Mammary epithelial cell (primary cell): Measurements from ENCODE around the gene FBXL7.

Experiments
- EZH2 ChIP-seq: IDR thresholded peaks from 2 replicates; pipeline ENCODE4 v1.6.1; 2012; ENCODE audit warnings: low read length, inconsistent platforms, borderline replicate concordance
- TF ChIP-seq, protein P1 (sequence below), 2 donors: IDR thresholded peaks in 1 of 2; conservative IDR thresholded peaks in 1 of 2; 2 replicates each; pipeline ENCODE4 v1.5.1; 2011 to 2012; ENCODE audit warnings: inconsistent platforms in 2 of 2, low read length in 2 of 2, mild to moderate bottlenecking in 2 of 2, control low read depth in 1 of 2, low read depth in 1 of 2; ENCODE audit not compliant: insufficient read depth in 1 of 2; ENCODE audit errors: extremely low read depth in 1 of 2

DNA sequence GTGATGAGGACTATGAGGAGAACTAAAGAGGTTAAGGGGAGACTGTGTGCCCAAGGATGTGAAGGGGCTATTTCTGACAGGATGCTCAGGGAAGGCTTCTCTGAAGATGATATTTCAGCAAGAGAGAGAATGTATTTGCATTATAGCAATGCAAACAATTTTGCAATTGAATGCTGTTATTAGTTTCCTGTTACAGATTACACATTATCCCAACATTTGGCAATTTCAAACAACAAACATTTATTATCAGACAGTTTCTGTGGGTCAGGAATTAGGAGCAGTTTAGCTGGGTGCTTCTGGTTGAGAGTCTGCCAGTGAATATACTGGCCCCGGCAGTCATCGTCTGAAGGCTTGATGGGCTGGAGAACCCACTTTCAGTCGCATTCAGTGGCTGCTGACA, 451.6 kb downstream of the FBXL7 start:
- TF ChIP-seq EZH2: no peak
- TF ChIP-seq, protein P1, sequence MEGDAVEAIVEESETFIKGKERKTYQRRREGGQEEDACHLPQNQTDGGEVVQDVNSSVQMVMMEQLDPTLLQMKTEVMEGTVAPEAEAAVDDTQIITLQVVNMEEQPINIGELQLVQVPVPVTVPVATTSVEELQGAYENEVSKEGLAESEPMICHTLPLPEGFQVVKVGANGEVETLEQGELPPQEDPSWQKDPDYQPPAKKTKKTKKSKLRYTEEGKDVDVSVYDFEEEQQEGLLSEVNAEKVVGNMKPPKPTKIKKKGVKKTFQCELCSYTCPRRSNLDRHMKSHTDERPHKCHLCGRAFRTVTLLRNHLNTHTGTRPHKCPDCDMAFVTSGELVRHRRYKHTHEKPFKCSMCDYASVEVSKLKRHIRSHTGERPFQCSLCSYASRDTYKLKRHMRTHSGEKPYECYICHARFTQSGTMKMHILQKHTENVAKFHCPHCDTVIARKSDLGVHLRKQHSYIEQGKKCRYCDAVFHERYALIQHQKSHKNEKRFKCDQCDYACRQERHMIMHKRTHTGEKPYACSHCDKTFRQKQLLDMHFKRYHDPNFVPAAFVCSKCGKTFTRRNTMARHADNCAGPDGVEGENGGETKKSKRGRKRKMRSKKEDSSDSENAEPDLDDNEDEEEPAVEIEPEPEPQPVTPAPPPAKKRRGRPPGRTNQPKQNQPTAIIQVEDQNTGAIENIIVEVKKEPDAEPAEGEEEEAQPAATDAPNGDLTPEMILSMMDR (conservative IDR thresholded peaks at IDR 0.05 in 1 of 2, IDR thresholded peaks at IDR 0.05 in 1 of 2; ENCODE audit: extremely low read depth in 1 of 2, insufficient read depth in 1 of 2, low read depth in 1 of 2, low read length in 2 of 2): no peak
